Neuronal stem cell (in vitro differentiated cells): Measurements from ENCODE around the gene UPF1.
"Not testable (repeated sequence)": the region's sequence is repeated elsewhere in the genome, so short reads cannot be mapped to it uniquely, and the experiment has no call there.

ENCODE experiments used
- DNase-seq: peaks from one replicate; pipeline ENCODE4 v3.0.0-alpha.2; 2013; ENCODE audit warnings: low spot score
- H2AFZ ChIP-seq: one replicate; pipeline ENCODE4 v1.6.1; 2013; ENCODE audit warnings: mild to moderate bottlenecking, low read length, inconsistent platforms
- H2AK5ac ChIP-seq: 2 replicates; pipeline ENCODE4 v1.6.1; 2013; ENCODE audit warnings: low read depth, mild to moderate bottlenecking, inconsistent platforms, low read length, moderate library complexity, mixed read lengths
- H2BK120ac ChIP-seq: 2 replicates; pipeline ENCODE4 v1.6.1; 2013; ENCODE audit warnings: low read depth, mild to moderate bottlenecking, inconsistent platforms, low read length, moderate library complexity, mixed read lengths
- H2BK12ac ChIP-seq: one replicate; pipeline ENCODE4 v1.6.1; 2013; ENCODE audit warnings: low read length, inconsistent platforms
- H2BK15ac ChIP-seq: 2 replicates; pipeline ENCODE4 v1.6.1; 2013; ENCODE audit warnings: mild to moderate bottlenecking, low read length, inconsistent platforms, mixed read lengths
- H2BK5ac ChIP-seq: one replicate; pipeline ENCODE4 v1.6.1; 2013; ENCODE audit warnings: inconsistent platforms, mild to moderate bottlenecking, low read length, moderate library complexity
- H3K14ac ChIP-seq: one replicate; pipeline ENCODE4 v1.6.1; 2013; ENCODE audit warnings: low read length, inconsistent platforms
- H3K18ac ChIP-seq: 2 replicates; pipeline ENCODE4 v1.6.1; 2013; ENCODE audit warnings: low read length, inconsistent platforms
- H3K23ac ChIP-seq: 2 replicates; pipeline ENCODE4 v1.6.1; 2013; ENCODE audit warnings: low read depth, mild to moderate bottlenecking, mixed read lengths, low read length, inconsistent platforms; ENCODE audit not compliant: poor library complexity
- H3K27ac ChIP-seq: replicated peaks from 3 replicates; pipeline ENCODE4 v1.5.1; 2013; ENCODE audit warnings: low read length, inconsistent platforms
- H3K27me3 ChIP-seq, 3 experiments: 2 replicates each; pipeline ENCODE4 v1.6.1; 2013; ENCODE audit warnings: low read length in 3 of 3, mild to moderate bottlenecking in 2 of 3, inconsistent platforms in 1 of 3, low read depth in 1 of 3, mixed read lengths in 1 of 3, moderate library complexity in 1 of 3; ENCODE audit not compliant: control insufficient read depth in 3 of 3, insufficient read depth in 3 of 3
- H3K36me3 ChIP-seq, 2 donors: replicated peaks in 1 of 2; 2 replicates each; pipeline ENCODE4 v1.6.1; 2013; ENCODE audit warnings: low read length in 2 of 2; ENCODE audit not compliant: control insufficient read depth in 2 of 2, insufficient read depth in 2 of 2
- H3K4ac ChIP-seq: 2 replicates; pipeline ENCODE4 v1.6.1; 2013; ENCODE audit warnings: inconsistent platforms, mild to moderate bottlenecking, low read length, moderate library complexity
- H3K4me1 ChIP-seq, 2 donors: 1 replicate in 1 of 2; 2 replicates in 1 of 2; pipeline ENCODE4 v1.6.1; 2013; ENCODE audit warnings: low read length in 2 of 2, low read depth in 1 of 2; ENCODE audit not compliant: control insufficient read depth in 2 of 2, insufficient read depth in 1 of 2
- H3K4me2 ChIP-seq: one replicate; pipeline ENCODE4 v1.6.1; 2013; ENCODE audit warnings: mild to moderate bottlenecking, low read length, inconsistent platforms; ENCODE audit not compliant: insufficient read depth, poor library complexity, severe bottlenecking
- H3K4me3 ChIP-seq, 2 donors: 2 replicates each; pipeline ENCODE4 v1.5.1; 2013; ENCODE audit warnings: low read length in 2 of 2, mild to moderate bottlenecking in 2 of 2, inconsistent platforms in 1 of 2, moderate library complexity in 1 of 2
- H3K79me1 ChIP-seq: one replicate; pipeline ENCODE4 v1.6.1; 2013; ENCODE audit warnings: low read depth, mild to moderate bottlenecking, inconsistent platforms, low read length, moderate library complexity
- H3K9ac ChIP-seq: one replicate; pipeline ENCODE4 v1.6.1; 2013; ENCODE audit warnings: mild to moderate bottlenecking, low read depth, low read length, inconsistent platforms; ENCODE audit not compliant: poor library complexity
- H3K9me3 ChIP-seq, 2 donors: replicated peaks in 1 of 2; 2 replicates each; pipeline versions ENCODE3 to v1.6.1; 2013; ENCODE audit warnings: low read length in 2 of 2, mild to moderate bottlenecking in 2 of 2, inconsistent platforms in 1 of 2, low read depth in 1 of 2, mixed read lengths in 1 of 2, moderate library complexity in 1 of 2; ENCODE audit not compliant: control insufficient read depth in 2 of 2, insufficient read depth in 1 of 2
- H4K8ac ChIP-seq: one replicate; pipeline ENCODE4 v1.6.1; 2013; ENCODE audit warnings: low read depth, mild to moderate bottlenecking, inconsistent platforms, low read length, moderate library complexity
- H4K91ac ChIP-seq: one replicate; pipeline ENCODE4 v1.6.1; 2013; ENCODE audit warnings: low read length, low read depth, mild to moderate bottlenecking, inconsistent platforms; ENCODE audit not compliant: poor library complexity
- WGBS, 2 donors: extraction: QIAGEN DNeasy Blood & Tissue Kit; methylation state at CpG; one replicate each; pipeline ENCODE4 v1.1.7; 2013; ENCODE audit warnings: missing lambda C conversion rate in 2 of 2, mixed read lengths in 1 of 2; ENCODE audit not compliant: insufficient read length in 2 of 2, insufficient replicate concordance in 1 of 2; ENCODE audit errors: extremely low coverage in 2 of 2; 5-methylcytosine and 5-hydroxymethylcytosine counted together

The UPF1 gene

GRCh38 chr19:18917593-18917992 is 85.8 kb downstream of the UPF1 start:
- H2BK12ac ChIP-seq, H3K4me2 ChIP-seq, H2AFZ ChIP-seq, H3K18ac ChIP-seq, H2AK5ac ChIP-seq, H2BK120ac ChIP-seq, H3K4me3 ChIP-seq, H3K23ac ChIP-seq, H4K91ac ChIP-seq, H3K4ac ChIP-seq, DNase-seq, H3K4me1 ChIP-seq, H3K27me3 ChIP-seq, H3K9ac ChIP-seq, H2BK15ac ChIP-seq, H3K27ac ChIP-seq, H3K14ac ChIP-seq, H2BK5ac ChIP-seq, H4K8ac ChIP-seq, H3K9me3 ChIP-seq: not testable (repeated sequence)
- Histone ChIP-seq H3K79me1 (peaks cover 28% of the 10 kb centered on the region), H3K36me3 (peaks cover 21 to 47% of the 10 kb centered on the region in 2 donors)
- no CpG with 5 or more reads among the region's 9 CpGs for WGBS, 2 donors
